ENCODE data around the gene ZDHHC20.
A peak's percentile ranks its signal among the peaks of the same experiment; 100 is the strongest.

ZDHHC20 gene

GRCh38 chr13:21458813-21459701 lies at the start of gene ZDHHC20:
TSS of gene ZDHHC20 (minus strand) at chr13:21459303. CDS start at chr13:21459171, 132 bp downstream.
- no peak for TF ChIP-seq CTCF (IDR thresholded peaks at IDR 0.05)

GRCh38 chr13:21504379-21504778 lies 45.3 kb upstream of the ZDHHC20 start:
- no peak for TF ChIP-seq CTCF (IDR thresholded peaks at IDR 0.05)

- no peak for TF ChIP-seq CTCF (IDR thresholded peaks at IDR 0.05)
Measured at GRCh38 chr13:21501686-21502085, 42.6 kb upstream of the ZDHHC20 start.

- TF ChIP-seq CTCF (IDR thresholded peaks at IDR 0.05): no peak
Measured at GRCh38 chr13:21486322-21486721, 27.2 kb upstream of the ZDHHC20 start.

GRCh38 chr13:21483748-21484147 lies 24.6 kb upstream of the ZDHHC20 start:
- no peak for TF ChIP-seq CTCF (IDR thresholded peaks at IDR 0.05)

- no peak for TF ChIP-seq CTCF (IDR thresholded peaks at IDR 0.05)
Measured at GRCh38 chr13:21481359-21481758, 22.3 kb upstream of the ZDHHC20 start.

- peak; percentile 50; the same call in 1 of the 2 replicates for TF ChIP-seq CTCF (IDR thresholded peaks at IDR 0.05)
Measured at GRCh38 chr13:21478881-21479808, 20.0 kb upstream of the ZDHHC20 start.

All from LNCAP (cell line).